Measurements from ENCODE around the gene GP9. TPM values are rescaled to one million over a fixed set of nuclear protein-coding genes. Genes with fewer than 3 reads are reported as not detected.

The GP9 gene
- total RNA-seq, 2 experiments from 2014 or later: not detected

GRCh38 chr3:129095285-129095684 lies 34.7 kb downstream of the GP9 start:
- Histone ChIP-seq H3K9me3 (ENCODE audit: low read length) (0 out of 2 replicates have a peak, but pooled peaks cover 3% of the 10 kb centered on the region), H2AFZ (ENCODE audit: low read length) (no peak overlapping the region), H3K27ac (ENCODE audit: low read depth, low read length, poor library complexity, severe bottlenecking) (no peak overlapping the region), H3K9me2 (ENCODE audit: insufficient read depth, low read length) (no peaks in the 10 kb centered on the region), H4K20me1 (ENCODE audit: insufficient read depth, low read length) (no peaks in the 10 kb centered on the region), H3K4me2 (ENCODE audit: low read length) (no peak overlapping the region), H3K79me2 (ENCODE audit: insufficient read depth, low read depth, low read length) (no peaks in the 10 kb centered on the region), H3K4me3 (ENCODE audit: low read depth, low read length, poor library complexity, severe bottlenecking) (no peak overlapping the region), H3K36me3 (ENCODE audit: insufficient read depth, low read length) (peaks cover 29% of the 10 kb centered on the region), H3K4me1 (ENCODE audit: insufficient read depth, low read length, poor library complexity, severe bottlenecking) (no peaks in the 10 kb centered on the region)
- DNase-seq (ENCODE audit: low spot score): no peak
- POLR2A ChIA-PET: no interaction called here
- BruUV-seq (replicated peaks): no TSS peak
- TF ChIP-seq EZH2phosphoT487 (IDR thresholded peaks at IDR 0.05; ENCODE audit: borderline replicate concordance, low read depth, low read length): no peak
- TF ChIP-seq CTCF (conservative IDR thresholded peaks at IDR 0.05; ENCODE audit: low read length): no peak
- CTCF ChIA-PET (ENCODE audit: unreplicated experiment): interaction anchor here (0.6 kb wide), 1 partner anchor 22 kb away, joined by 3 read pairs; no protein-coding TSS in a partner anchor
- intact Hi-C loops (cut with micrococcal nuclease; ENCODE audit: unreplicated experiment): no loop called here

DNA sequence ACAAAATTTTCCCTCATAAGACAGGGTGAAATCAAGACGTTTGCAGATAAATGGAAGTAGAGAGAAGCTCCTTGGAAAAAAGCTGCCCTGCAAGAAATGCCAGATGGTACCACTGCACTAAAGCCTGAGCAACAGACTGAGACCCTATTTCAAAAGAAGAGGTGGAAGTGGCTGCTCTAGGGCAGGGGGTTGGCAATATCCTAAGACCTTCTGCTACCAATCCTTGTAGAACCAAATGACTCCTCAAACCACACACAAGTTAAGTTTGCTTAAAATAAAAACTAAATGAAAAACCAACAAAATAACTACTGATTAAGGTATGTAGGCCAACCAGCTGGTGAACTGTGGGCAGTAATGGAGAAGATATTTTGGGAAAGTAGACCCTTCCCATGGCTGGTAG lies 39.7 kb downstream of the GP9 start:
- 0 out of 2 replicates have a peak, but pooled peaks cover 3% of the 10 kb centered on the region for H3K9me3 ChIP-seq (ENCODE audit: low read length)
- BruUV-seq (replicated peaks): no TSS peak
- no peaks in the 10 kb centered on the region for H4K20me1 ChIP-seq (ENCODE audit: insufficient read depth, low read length)
- no peak overlapping the region for H3K4me2 ChIP-seq (ENCODE audit: low read length)
- no peak overlapping the region for H2AFZ ChIP-seq (ENCODE audit: low read length)
- H3K4me1 ChIP-seq (ENCODE audit: insufficient read depth, low read length, poor library complexity, severe bottlenecking): no peaks in the 10 kb centered on the region
- H3K9me2 ChIP-seq (ENCODE audit: insufficient read depth, low read length): no peaks in the 10 kb centered on the region
- H3K36me3 ChIP-seq (ENCODE audit: insufficient read depth, low read length): peaks cover 11% of the 10 kb centered on the region
- no peak overlapping the region for H3K4me3 ChIP-seq (ENCODE audit: low read depth, low read length, poor library complexity, severe bottlenecking)
- no peak for DNase-seq (ENCODE audit: low spot score)
- POLR2A ChIA-PET: interaction anchor here (0.5 to 1.2 kb wide), 2 partner anchors 49 to 174 kb away, joined by 3 to 4 read pairs; no protein-coding TSS in a partner anchor
- no peak for TF ChIP-seq EZH2phosphoT487 (IDR thresholded peaks at IDR 0.05; ENCODE audit: borderline replicate concordance, low read depth, low read length)
- no peak for TF ChIP-seq CTCF (conservative IDR thresholded peaks at IDR 0.05; ENCODE audit: low read length)
- no peaks in the 10 kb centered on the region for H3K79me2 ChIP-seq (ENCODE audit: insufficient read depth, low read depth, low read length)
- intact Hi-C loops (cut with micrococcal nuclease; ENCODE audit: unreplicated experiment): loop anchor here (5.0 kb wide), 1 partner anchor 128 kb away; no protein-coding TSS in a partner anchor
- H3K27ac ChIP-seq (ENCODE audit: low read depth, low read length, poor library complexity, severe bottlenecking): no peak overlapping the region
- CTCF ChIA-PET (ENCODE audit: unreplicated experiment): interaction anchor here (1.0 kb wide), 1 partner anchor 22 kb away, joined by 4 read pairs; no protein-coding TSS in a partner anchor

DNA sequence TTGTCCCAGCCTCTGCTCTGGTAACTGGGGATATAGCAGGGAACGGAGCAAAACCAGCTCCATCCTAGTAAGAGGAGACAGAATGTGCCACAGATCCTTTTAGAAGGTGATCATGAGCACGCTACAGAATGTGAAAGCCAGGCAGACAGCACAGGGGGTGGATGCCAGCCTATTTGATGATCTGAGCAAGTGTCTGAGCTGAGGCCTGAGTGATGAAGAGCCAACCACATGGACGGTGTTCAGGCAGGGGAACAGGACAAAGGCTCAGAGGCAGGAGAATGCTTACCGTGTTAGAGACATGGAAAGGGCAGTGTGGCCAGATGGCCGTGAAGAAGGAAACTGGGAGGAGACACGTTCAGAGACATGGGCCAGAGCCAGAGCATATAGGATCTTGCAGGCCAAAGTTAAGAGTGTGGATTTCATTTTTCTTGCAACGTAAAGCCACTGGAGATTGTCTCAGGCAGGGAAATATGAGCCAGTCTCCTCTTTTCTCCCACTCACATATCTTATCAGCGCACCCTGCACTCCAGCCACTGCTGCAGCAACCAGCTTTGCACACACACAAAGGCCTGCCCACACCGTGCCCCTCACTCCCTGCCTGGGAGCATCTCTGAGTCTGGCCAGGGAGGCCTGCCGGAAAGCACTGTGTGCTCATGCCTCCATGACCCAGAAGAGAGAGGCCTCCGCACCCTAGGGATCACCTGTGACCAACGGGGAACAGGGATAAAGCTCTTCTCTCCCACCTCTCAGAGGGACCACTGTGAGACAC lies 41.0 kb downstream of the GP9 start:
- intact Hi-C loops (cut with micrococcal nuclease; ENCODE audit: unreplicated experiment): loop anchor here (5.0 kb wide), 1 partner anchor 129 kb away; no protein-coding TSS in a partner anchor
- 0 out of 2 replicates have a peak, but pooled peaks cover 3% of the 10 kb centered on the region for H3K9me3 ChIP-seq (ENCODE audit: low read length)
- no peak for DNase-seq (ENCODE audit: low spot score)
- no peak overlapping the region for H3K4me3 ChIP-seq (ENCODE audit: low read depth, low read length, poor library complexity, severe bottlenecking)
- ChIA-PET CTCF (ENCODE audit: unreplicated experiment) (no interaction called here), POLR2A (interaction anchor here (0.5 to 0.9 kb wide), 3 partner anchors 18 to 68 kb away, joined by 3 to 4 read pairs (median 3); no protein-coding TSS in a partner anchor)
- no peaks in the 10 kb centered on the region for H3K4me1 ChIP-seq (ENCODE audit: insufficient read depth, low read length, poor library complexity, severe bottlenecking)
- H3K27ac ChIP-seq (ENCODE audit: low read depth, low read length, poor library complexity, severe bottlenecking): no peak overlapping the region
- H2AFZ ChIP-seq (ENCODE audit: low read length): no peak overlapping the region
- TF ChIP-seq CTCF (conservative IDR thresholded peaks at IDR 0.05; ENCODE audit: low read length) (no peak), EZH2phosphoT487 (IDR thresholded peaks at IDR 0.05; ENCODE audit: borderline replicate concordance, low read depth, low read length) (no peak)
- H4K20me1 ChIP-seq (ENCODE audit: insufficient read depth, low read length): no peaks in the 10 kb centered on the region
- peaks cover 11% of the 10 kb centered on the region for H3K36me3 ChIP-seq (ENCODE audit: insufficient read depth, low read length)
- H3K9me2 ChIP-seq (ENCODE audit: insufficient read depth, low read length): no peaks in the 10 kb centered on the region
- H3K4me2 ChIP-seq (ENCODE audit: low read length): no peak overlapping the region
- BruUV-seq (replicated peaks): no TSS peak
- H3K79me2 ChIP-seq (ENCODE audit: insufficient read depth, low read depth, low read length): no peaks in the 10 kb centered on the region
